22Rv1 (cell line): Measurements from ENCODE around the gene SERINC2.

Experiments used
- H3K27ac ChIP-seq: fragments of 450-650 bp; 2 replicates; pipeline ENCODE4 v1.5.1; 2017
- ZFX ChIP-seq: fragments of 450-650 bp; IDR thresholded peaks from 2 replicates; pipeline ENCODE4 v1.6.1; 2017; ENCODE audit warnings: antibody characterized with exemption, borderline replicate concordance
- TF ChIP-seq, protein P1 (sequence below): fragments of 450-650 bp; IDR thresholded peaks from 2 replicates; pipeline ENCODE4 v1.5.1; 2017; ENCODE audit warnings: mild to moderate bottlenecking

SERINC2 gene

GRCh38 chr1:31437433-31438037 is 24.5 kb downstream of the SERINC2 start:
- no peak for TF ChIP-seq ZFX
- TF ChIP-seq, protein P1, sequence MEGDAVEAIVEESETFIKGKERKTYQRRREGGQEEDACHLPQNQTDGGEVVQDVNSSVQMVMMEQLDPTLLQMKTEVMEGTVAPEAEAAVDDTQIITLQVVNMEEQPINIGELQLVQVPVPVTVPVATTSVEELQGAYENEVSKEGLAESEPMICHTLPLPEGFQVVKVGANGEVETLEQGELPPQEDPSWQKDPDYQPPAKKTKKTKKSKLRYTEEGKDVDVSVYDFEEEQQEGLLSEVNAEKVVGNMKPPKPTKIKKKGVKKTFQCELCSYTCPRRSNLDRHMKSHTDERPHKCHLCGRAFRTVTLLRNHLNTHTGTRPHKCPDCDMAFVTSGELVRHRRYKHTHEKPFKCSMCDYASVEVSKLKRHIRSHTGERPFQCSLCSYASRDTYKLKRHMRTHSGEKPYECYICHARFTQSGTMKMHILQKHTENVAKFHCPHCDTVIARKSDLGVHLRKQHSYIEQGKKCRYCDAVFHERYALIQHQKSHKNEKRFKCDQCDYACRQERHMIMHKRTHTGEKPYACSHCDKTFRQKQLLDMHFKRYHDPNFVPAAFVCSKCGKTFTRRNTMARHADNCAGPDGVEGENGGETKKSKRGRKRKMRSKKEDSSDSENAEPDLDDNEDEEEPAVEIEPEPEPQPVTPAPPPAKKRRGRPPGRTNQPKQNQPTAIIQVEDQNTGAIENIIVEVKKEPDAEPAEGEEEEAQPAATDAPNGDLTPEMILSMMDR = no peak
- H3K27ac ChIP-seq = no peak overlapping the region

GRCh38 chr1:31439276-31439675 is 26.3 kb downstream of the SERINC2 start:
- H3K27ac ChIP-seq = no peak overlapping the region
- TF ChIP-seq ZFX = no peak
- TF ChIP-seq, protein P1 = no peak

DNA sequence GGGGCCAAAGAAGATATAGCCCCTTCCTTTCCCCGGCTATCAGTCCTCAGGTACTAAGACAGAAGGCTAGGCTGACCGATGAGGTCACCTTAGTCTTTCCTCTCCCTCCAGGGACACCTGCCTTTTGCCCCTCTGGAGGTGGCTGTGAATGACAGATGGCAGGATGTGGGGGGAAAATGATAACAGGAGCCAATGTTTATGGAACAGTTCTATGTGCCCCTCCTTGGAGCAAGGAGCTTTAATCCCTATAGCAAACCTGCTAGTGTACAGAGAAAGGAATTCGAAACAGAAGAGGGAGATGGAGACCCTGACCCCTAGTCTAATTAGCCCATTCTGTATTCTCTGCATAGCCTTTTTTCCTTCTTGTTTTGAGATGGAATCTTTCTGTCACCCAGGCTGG is 28.1 kb downstream of the SERINC2 start:
- TF ChIP-seq, protein P1 = no peak
- no peak for TF ChIP-seq ZFX
- no peak overlapping the region for H3K27ac ChIP-seq

GRCh38 chr1:31441558-31441957 is 28.5 kb downstream of the SERINC2 start:
- H3K27ac ChIP-seq = no peak overlapping the region
- TF ChIP-seq, protein P1 = no peak
- TF ChIP-seq ZFX = no peak

- TF ChIP-seq, protein P1 = no peak
- no peak for TF ChIP-seq ZFX
- H3K27ac ChIP-seq = no peak overlapping the region
These were observed 29.1 kb downstream of the SERINC2 start for GRCh38 chr1:31441970-31442647.

DNA sequence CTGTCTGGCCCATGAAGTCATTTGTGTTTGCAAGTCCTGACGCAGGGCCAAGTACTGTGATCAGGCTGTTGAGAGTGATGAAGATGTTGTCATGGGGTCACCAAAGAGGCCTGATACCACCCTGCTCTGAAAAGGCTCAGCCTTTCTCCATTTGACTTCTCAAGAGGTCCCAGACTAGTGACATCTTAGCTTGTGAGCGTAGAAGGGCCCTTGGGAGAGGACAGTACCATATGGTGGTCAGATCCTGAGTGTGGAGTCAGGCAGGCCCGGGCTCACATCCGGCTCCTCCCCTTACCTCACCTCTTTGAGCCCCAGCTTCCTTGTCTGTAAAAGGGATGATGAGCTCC is 29.6 kb downstream of the SERINC2 start:
- no peak overlapping the region for H3K27ac ChIP-seq
- no peak for TF ChIP-seq ZFX
- TF ChIP-seq, protein P1 = no peak

DNA sequence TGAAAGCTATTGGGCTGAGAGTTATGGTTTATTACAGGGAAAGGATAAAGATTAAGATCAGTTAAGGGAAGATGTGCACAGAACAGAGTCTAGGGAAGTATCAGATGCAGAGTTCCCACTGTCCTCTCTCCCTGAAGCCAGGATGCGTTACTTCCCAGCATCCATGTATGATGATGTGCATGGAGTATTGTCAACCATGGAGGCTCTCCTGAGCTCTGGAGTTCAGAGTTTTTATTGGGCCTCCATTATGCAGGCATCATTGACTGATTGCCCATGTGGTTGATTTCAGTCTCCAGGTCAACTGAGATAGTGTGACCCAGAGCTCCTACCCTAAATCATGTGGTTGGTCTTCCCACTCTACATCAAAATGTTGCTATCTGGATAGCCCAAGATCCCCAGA is 30.7 kb downstream of the SERINC2 start:
- TF ChIP-seq, protein P1 = no peak
- TF ChIP-seq ZFX = no peak
- no peak overlapping the region for H3K27ac ChIP-seq
